ENCODE data around the gene GPRIN2.

GPRIN2 gene

DNA sequence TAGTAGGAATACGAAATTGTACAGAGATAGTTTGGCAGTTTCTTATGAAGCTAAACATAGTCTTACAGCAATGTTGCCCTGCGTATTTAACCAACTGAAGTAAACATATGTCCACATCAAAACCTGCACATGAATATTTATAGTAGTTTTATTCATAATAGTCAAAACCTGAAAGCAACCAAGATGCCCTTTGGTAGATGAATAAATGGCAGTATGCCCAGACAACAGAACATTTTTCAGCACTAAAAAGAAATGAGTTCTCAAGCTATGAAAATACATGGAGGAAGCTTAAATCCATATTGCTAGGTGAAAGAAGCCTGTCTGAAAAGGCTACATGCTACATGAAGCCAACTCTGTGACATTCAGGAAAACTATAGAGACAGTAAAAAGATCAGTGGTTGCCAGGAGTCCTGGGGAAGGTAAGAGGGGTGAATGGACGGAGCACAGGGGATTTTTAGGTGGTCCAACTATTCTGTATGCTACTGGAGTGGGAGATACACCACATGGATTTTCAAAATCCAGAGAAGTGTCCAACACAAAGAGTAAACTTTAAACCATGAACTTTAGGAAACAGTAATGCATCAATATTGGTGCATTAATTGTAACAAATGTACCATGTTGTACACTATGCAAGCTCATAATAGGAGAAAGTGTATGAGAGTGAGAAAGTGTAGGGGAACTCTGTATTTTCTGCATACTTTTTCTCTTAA, 17.6 kb downstream of the GPRIN2 start:
- Mint-ChIP-seq H3K4me1 (peaks cover 9% of the 10 kb centered on the region), H3K27me3 (ENCODE audit: low read depth, poor library complexity) (peaks cover 27% of the 10 kb centered on the region), H3K36me3 (ENCODE audit: low read depth) (no peaks in the 10 kb centered on the region), H3K27ac (no peak overlapping the region), H3K9me3 (no peaks in the 10 kb centered on the region), H3K4me3 (no peak overlapping the region)
- TF ChIP-seq, protein P1, sequence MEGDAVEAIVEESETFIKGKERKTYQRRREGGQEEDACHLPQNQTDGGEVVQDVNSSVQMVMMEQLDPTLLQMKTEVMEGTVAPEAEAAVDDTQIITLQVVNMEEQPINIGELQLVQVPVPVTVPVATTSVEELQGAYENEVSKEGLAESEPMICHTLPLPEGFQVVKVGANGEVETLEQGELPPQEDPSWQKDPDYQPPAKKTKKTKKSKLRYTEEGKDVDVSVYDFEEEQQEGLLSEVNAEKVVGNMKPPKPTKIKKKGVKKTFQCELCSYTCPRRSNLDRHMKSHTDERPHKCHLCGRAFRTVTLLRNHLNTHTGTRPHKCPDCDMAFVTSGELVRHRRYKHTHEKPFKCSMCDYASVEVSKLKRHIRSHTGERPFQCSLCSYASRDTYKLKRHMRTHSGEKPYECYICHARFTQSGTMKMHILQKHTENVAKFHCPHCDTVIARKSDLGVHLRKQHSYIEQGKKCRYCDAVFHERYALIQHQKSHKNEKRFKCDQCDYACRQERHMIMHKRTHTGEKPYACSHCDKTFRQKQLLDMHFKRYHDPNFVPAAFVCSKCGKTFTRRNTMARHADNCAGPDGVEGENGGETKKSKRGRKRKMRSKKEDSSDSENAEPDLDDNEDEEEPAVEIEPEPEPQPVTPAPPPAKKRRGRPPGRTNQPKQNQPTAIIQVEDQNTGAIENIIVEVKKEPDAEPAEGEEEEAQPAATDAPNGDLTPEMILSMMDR (IDR thresholded peaks at IDR 0.05): no peak
- DNase-seq: no peak

DNA sequence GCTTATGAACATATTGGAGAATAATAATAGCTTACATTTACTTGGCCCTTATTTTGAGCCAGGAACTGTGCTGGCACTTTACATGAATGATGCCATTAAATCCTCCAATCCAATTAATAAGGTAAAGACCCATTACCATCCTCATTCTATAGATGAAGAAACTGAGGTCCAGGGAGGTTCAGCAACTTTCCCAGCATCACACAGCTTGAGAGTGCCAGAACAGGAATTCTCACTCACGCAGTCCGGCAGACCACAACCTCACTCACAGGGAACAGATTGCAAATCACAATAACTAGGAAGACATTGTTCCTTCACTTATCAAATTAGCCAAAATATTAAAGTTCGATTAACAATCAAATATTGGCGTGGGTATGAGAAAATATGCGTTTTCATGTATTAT, 18.3 kb downstream of the GPRIN2 start:
- Mint-ChIP-seq H3K9me3 (no peaks in the 10 kb centered on the region), H3K27me3 (ENCODE audit: low read depth, poor library complexity) (peaks cover 27% of the 10 kb centered on the region), H3K27ac (no peak overlapping the region), H3K4me1 (peaks cover 9% of the 10 kb centered on the region), H3K36me3 (ENCODE audit: low read depth) (no peaks in the 10 kb centered on the region), H3K4me3 (no peak overlapping the region)
- no peak for DNase-seq
- TF ChIP-seq, protein P1 (IDR thresholded peaks at IDR 0.05): no peak

DNA sequence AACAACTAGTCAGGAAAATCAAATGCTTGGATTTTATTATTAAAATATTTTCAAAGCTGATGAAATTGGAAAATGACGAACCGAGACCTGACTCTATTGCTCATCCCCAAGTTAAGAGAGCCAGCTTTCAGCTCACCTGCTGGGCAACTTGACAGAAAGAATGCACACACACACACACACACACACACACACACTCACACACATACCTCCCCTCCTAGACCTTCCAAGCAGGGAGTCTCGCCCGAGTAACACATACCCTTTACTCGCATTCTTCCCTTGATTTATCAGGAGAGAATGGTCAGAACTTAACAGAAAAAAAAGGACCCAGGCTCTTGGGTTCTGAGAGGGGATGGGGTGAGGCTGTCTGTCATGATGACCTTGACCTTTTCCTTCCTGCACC, 19.1 kb downstream of the GPRIN2 start:
- no peak for DNase-seq
- H3K4me3 Mint-ChIP-seq: no peak overlapping the region
- H3K36me3 Mint-ChIP-seq (ENCODE audit: low read depth): no peaks in the 10 kb centered on the region
- TF ChIP-seq, protein P1 (IDR thresholded peaks at IDR 0.05): no peak
- H3K27me3 Mint-ChIP-seq (ENCODE audit: low read depth, poor library complexity): peaks cover 27% of the 10 kb centered on the region
- no peaks in the 10 kb centered on the region for H3K9me3 Mint-ChIP-seq
- H3K4me1 Mint-ChIP-seq: peaks cover 7% of the 10 kb centered on the region
- H3K27ac Mint-ChIP-seq: no peak overlapping the region

DNA sequence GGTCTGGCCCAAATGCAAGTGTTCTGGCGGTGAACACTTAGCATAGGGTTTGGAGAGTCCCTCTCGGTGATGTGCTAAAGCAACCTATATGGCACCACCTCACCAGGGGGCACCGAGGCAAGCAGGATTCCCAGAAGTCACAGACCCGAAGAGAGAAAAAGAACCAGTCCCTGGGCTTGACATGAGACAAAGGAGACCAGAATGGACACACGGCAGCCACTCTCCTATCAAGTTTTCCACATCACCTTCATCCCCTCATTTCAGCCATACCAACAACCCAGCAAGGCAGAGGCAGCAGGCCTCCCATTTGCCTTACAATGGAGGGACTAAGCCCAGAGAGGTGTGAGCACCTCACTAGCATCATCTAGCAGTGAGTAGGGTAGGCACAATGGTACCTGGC, 19.7 kb downstream of the GPRIN2 start:
- Mint-ChIP-seq H3K36me3 (ENCODE audit: low read depth) (no peaks in the 10 kb centered on the region), H3K4me1 (peaks cover 1% of the 10 kb centered on the region), H3K4me3 (no peak overlapping the region), H3K27me3 (ENCODE audit: low read depth, poor library complexity) (peaks cover 27% of the 10 kb centered on the region), H3K27ac (no peak overlapping the region), H3K9me3 (no peaks in the 10 kb centered on the region)
- TF ChIP-seq, protein P1 (IDR thresholded peaks at IDR 0.05): no peak
- DNase-seq: no peak

DNA sequence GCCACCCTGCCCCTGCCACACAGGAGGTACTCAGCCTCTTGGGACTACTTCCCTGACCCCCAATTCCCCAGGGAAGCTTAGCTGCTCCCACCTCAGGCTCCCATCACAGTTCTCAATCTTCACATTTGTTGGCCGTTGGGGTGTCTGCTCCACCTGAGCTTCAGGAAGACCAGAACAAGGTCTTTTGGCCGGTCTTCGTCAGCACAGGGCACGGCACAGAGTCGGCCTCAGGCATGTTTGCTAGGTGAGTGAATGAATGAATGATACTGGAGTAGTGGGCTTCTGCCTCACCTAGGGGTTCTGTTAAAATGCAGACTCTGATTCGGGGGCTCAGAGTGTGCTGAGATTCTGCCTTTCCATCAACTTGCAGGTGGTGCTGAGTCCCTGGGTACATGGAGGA, 20.3 kb downstream of the GPRIN2 start:
- Mint-ChIP-seq H3K4me1 (no peaks in the 10 kb centered on the region), H3K36me3 (ENCODE audit: low read depth) (no peaks in the 10 kb centered on the region), H3K9me3 (no peaks in the 10 kb centered on the region), H3K27ac (no peak overlapping the region), H3K27me3 (ENCODE audit: low read depth, poor library complexity) (peaks cover 27% of the 10 kb centered on the region), H3K4me3 (no peak overlapping the region)
- TF ChIP-seq, protein P1 (IDR thresholded peaks at IDR 0.05): no peak
- DNase-seq: no peak
